K562 (cell line): ENCODE results near the gene EPHB3. TPM values are rescaled to one million over a fixed set of nuclear protein-coding genes. Genes with fewer than 3 reads are reported as not detected.

Experiments
- ATAC-seq: fragments of 200-7000 bp; cut with Tn5 transposase; 3 replicates; pipeline ENCODE4 v1.9.1; 2020; ENCODE audit warnings: moderate library complexity
- BruUV-seq: library from RNA; stranded (reverse); fragments of 400-500 nt; replicated peaks from 2 replicates; lab custom pipeline; 2021; lab: Mats Ljungman, UMichigan
- CTCF ChIA-PET: fragments of 300-600 bp; formaldehyde crosslinking; extraction: SDS; loops from one replicate; lab custom pipeline; 2021; ENCODE audit warnings: low intra/inter-chr PET ratio; lab: Yijun Ruan, JAX
- POLR2A ChIA-PET: fragments of 300-600, 350-650 bp; sonication (Branson Sonifier 250); formaldehyde crosslinking; extraction: SDS; loops from one replicate; lab custom pipeline; 2021; ENCODE audit warnings: antibody characterized with exemption, inconsistent platforms; lab: Yijun Ruan, JAX
- DNase-seq, 4 experiments: peaks; one replicate each; pipeline versions ENCODE4 v3.0.0 to v3.0.0-alpha.2; 2011 to 2018; ENCODE audit warnings: low spot score in 3 of 4, mixed read lengths in 3 of 4; ENCODE audit errors: extremely low read depth in 1 of 4
- FAIRE-seq: peaks from 2 replicates; lab custom pipeline; 2011; peaks lifted over from hg19 to GRCh38; lab: Jason Lieb, UNC
- H2AFZ ChIP-seq: 2 replicates; pipeline ENCODE4 v1.6.0; 2011; ENCODE audit warnings: low read depth, low read length, control low read depth, inconsistent platforms
- H3K27ac ChIP-seq: fragments of 200-600 bp; 3 replicates; pipeline ENCODE4 v1.8.0; 2011; ENCODE audit warnings: low read depth, mild to moderate bottlenecking, control low read depth, inconsistent platforms, low read length, moderate library complexity, mixed read lengths; ENCODE audit errors: extremely low read depth
- H3K27me3 ChIP-seq, 2 experiments: fragments of 300-600 bp in 1 of 2; 2 replicates in 1 of 2; 3 replicates in 1 of 2; pipeline versions ENCODE4 v1.6.0 to v1.8.0; 2011; ENCODE audit warnings: inconsistent platforms in 2 of 2, low read length in 2 of 2, mild to moderate bottlenecking in 1 of 2, mixed read lengths in 1 of 2, moderate library complexity in 1 of 2; ENCODE audit not compliant: control insufficient read depth in 2 of 2, insufficient read depth in 2 of 2
- H3K36me3 ChIP-seq: fragments of 300-600 bp; 3 replicates; pipeline ENCODE4 v1.8.0; 2011; ENCODE audit warnings: mild to moderate bottlenecking, low read length, inconsistent platforms; ENCODE audit not compliant: control insufficient read depth, insufficient read depth
- H3K4me1 ChIP-seq, 2 experiments: fragments of 200-600 bp in 1 of 2; replicated peaks in 1 of 2; 2 replicates in 1 of 2; 3 replicates in 1 of 2; pipeline versions ENCODE4 v1.5.1 to v1.8.0; 2011; ENCODE audit warnings: inconsistent platforms in 2 of 2, low read length in 2 of 2, mild to moderate bottlenecking in 1 of 2, mixed read lengths in 1 of 2, moderate library complexity in 1 of 2; ENCODE audit not compliant: control insufficient read depth in 2 of 2, insufficient read depth in 2 of 2
- H3K4me2 ChIP-seq: 2 replicates; pipeline ENCODE4 v1.6.1; 2011; ENCODE audit warnings: low read length, control low read depth, inconsistent platforms, mixed read lengths; ENCODE audit not compliant: insufficient read depth
- H3K4me3 ChIP-seq: fragments of 200-600 bp; sonication (generic), shearing (Covaris generic); 2 replicates; pipeline ENCODE4 v1.5.1; 2016; ENCODE audit warnings: control low read depth, inconsistent platforms
- H3K79me2 ChIP-seq: fragments of 200-600 bp; 3 replicates; pipeline ENCODE4 v1.8.0; 2011; ENCODE audit warnings: low read length, inconsistent platforms; ENCODE audit not compliant: control insufficient read depth, insufficient read depth
- H3K9ac ChIP-seq, 2 experiments: 2 replicates each; pipeline versions ENCODE4 v1.6.0 to v1.6.1; 2011; ENCODE audit warnings: low read depth in 2 of 2, low read length in 2 of 2, control low read depth in 1 of 2, inconsistent platforms in 1 of 2, mild to moderate bottlenecking in 1 of 2, mixed read lengths in 1 of 2; ENCODE audit not compliant: insufficient read depth in 1 of 2
- H3K9me1 ChIP-seq: one replicate; pipeline ENCODE4 v1.6.0; 2011; ENCODE audit warnings: inconsistent platforms, mild to moderate bottlenecking, low read length, moderate library complexity; ENCODE audit not compliant: control insufficient read depth, insufficient read depth
- H3K9me3 ChIP-seq: replicated peaks from 2 replicates; pipeline ENCODE4 v1.5.1; 2011; ENCODE audit warnings: low read depth, low read length, inconsistent platforms; ENCODE audit not compliant: control insufficient read depth, insufficient read depth
- H4K20me1 ChIP-seq: replicated peaks from 2 replicates; pipeline ENCODE4 v1.6.1; 2011; ENCODE audit warnings: low read length, inconsistent platforms, mixed read lengths; ENCODE audit not compliant: control insufficient read depth, insufficient read depth
- GABPA ChIP-seq: fragments of 200-800 bp; sonication (Bioruptor generic); conservative IDR thresholded peaks from 2 replicates; pipeline ENCODE4 v1.6.1; 2016; ENCODE audit warnings: low read depth, missing genetic modification characterization, missing compliant biosample characterization
- WGBS: fragments of 100-300 bp; shearing (Covaris generic); methylation state at CpG from one replicate; pipeline ENCODE4 v1.1.6; 2016; ENCODE audit warnings: low coverage, mixed read lengths; ENCODE audit not compliant: insufficient coverage; ENCODE audit errors: missing lambda C conversion rate; 5-methylcytosine and 5-hydroxymethylcytosine counted together
- in situ Hi-C: fragments of 300-500 bp; cut with MboI; formaldehyde crosslinking; loops from 4 replicates; pipeline ENCODE4 v1.15.0; 2018; ENCODE audit warnings: inconsistent platforms, mixed read lengths
- intact Hi-C: fragments of 100-400 bp; cut with micrococcal nuclease; formaldehyde crosslinking; loops from 2 replicates; pipeline ENCODE4 v1.14.2; 2022
- polyA plus RNA-seq, 8 experiments: library from polyadenylated mRNA; depleted of rRNA in 4 of 8; stranded (reverse) in 5 of 8; unstranded in 3 of 8; fragments of >200 nt; fragmentation: Nextera tagmentation in 2 of 8; fragmentation: Illumina TruSeq in 1 of 8; extraction: Ambion mirVana in 2 of 8; extraction: Trizol in 1 of 8; gene quantifications; 2 replicates each; pipeline versions ENCODE4 v1.2.1 to v1.2.3, GENCODE V29; 2011 to 2014; ENCODE audit warnings: inconsistent platforms in 1 of 8, missing spikeins in 1 of 8
- total RNA-seq, 7 experiments: library from RNA; depleted of rRNA in 6 of 7; stranded (reverse); fragments of >200 nt in 6 of 7; fragmentation: Illumina TruSeq in 2 of 7; extraction: Trizol in 2 of 7; gene quantifications; 2 replicates each; pipeline versions ENCODE4 v1.2.1 to v1.2.3, GENCODE V29; 2011 to 2021; ENCODE audit warnings: low replicate concordance in 1 of 7
- TF ChIP-seq, protein P1 (sequence below): sonication (generic); formaldehyde crosslinking; IDR thresholded peaks from 2 replicates; pipeline ENCODE4 v1.8.0; 2022; ENCODE audit warnings: mild to moderate bottlenecking, low read depth, missing genetic modification reagents

Gene EPHB3
- total and polyA plus RNA-seq, 9 of the 15 experiments (the other 6 are each of a cell fraction or from before 2014, with no cell fraction given): not detected

DNA sequence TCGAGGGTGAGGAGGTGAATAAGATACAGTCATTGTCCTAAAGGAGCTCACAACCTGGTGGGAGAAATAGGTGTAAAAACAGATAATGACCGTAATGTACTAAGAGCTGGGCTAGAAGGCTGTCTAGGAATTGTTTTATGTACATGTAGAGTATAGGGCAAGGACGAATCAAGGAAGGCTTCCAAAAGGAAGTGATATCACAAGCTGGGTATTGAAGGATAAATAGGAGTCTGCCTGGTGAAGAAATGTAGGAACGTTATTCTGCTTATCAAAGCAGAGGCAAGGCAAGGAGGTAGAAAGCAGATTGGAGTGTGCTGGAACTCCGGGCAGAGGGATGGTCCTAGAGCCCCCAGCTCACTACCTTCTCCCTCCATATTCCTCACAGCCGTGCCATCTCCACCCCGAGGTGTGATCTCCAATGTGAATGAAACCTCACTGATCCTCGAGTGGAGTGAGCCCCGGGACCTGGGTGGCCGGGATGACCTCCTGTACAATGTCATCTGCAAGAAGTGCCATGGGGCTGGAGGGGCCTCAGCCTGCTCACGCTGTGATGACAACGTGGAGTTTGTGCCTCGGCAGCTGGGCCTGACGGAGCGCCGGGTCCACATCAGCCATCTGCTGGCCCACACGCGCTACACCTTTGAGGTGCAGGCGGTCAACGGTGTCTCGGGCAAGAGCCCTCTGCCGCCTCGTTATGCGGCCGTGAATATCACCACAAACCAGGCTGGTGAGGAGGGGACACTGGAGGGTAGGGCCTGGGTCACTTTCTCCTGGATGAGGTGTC is 15.1 kb downstream of the EPHB3 start:
- no peak overlapping the region for H3K27ac ChIP-seq
- in situ Hi-C loops (no loop called here), intact Hi-C loops (no loop called here)
- DNase-seq (no peak), FAIRE-seq (no peak), ATAC-seq (no peak)
- H3K27me3 ChIP-seq: peaks cover 63 to 96% of the 10 kb centered on the region in 2 experiments
- no peaks in the 10 kb centered on the region for H3K36me3 ChIP-seq
- H3K4me2 ChIP-seq: no peak overlapping the region
- TF ChIP-seq GABPA (tag): no peak
- TF ChIP-seq, protein P1, sequence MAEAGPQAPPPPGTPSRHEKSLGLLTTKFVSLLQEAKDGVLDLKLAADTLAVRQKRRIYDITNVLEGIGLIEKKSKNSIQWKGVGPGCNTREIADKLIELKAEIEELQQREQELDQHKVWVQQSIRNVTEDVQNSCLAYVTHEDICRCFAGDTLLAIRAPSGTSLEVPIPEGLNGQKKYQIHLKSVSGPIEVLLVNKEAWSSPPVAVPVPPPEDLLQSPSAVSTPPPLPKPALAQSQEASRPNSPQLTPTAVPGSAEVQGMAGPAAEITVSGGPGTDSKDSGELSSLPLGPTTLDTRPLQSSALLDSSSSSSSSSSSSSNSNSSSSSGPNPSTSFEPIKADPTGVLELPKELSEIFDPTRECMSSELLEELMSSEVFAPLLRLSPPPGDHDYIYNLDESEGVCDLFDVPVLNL (CRISPR knock-in tag): no peak
- no peaks in the 10 kb centered on the region for H3K79me2 ChIP-seq
- POLR2A ChIA-PET: interaction anchor here (0.6 to 1.4 kb wide), 4 partner anchors 103 to 880 kb away, joined by 3 to 5 read pairs (median 4); no protein-coding TSS in a partner anchor
- BruUV-seq: no TSS peak
- peaks cover 3% of the 10 kb centered on the region for H3K9me1 ChIP-seq
- no peak overlapping the region for H3K4me3 ChIP-seq
- H3K9me3 ChIP-seq: no peaks in the 10 kb centered on the region
- H3K4me1 ChIP-seq: no peaks in the 10 kb centered on the region; a peak in 2 of 5 replicates
- CTCF ChIA-PET: interaction anchor here (0.6 kb wide), 1 partner anchor 15 kb away, joined by 4 read pairs; the partner anchor contains the start of gene EPHB3
- H4K20me1 ChIP-seq: peaks cover 2% of the 10 kb centered on the region
- 2% methylated on average over 25 of the region's 25 CpGs for WGBS
- H3K9ac ChIP-seq: no peak overlapping the region
- H2AFZ ChIP-seq: no peak overlapping the region
